IPS-NIHi7 (cell line): ENCODE results near the gene BBX.

Source experiments
- DNase-seq: peaks from one replicate; pipeline ENCODE4 v3.0.0; 2012; ENCODE audit warnings: mixed read lengths; ENCODE audit errors: extremely low spot score

BBX gene

GRCh38 chr3:107650788-107651187 is 128.0 kb downstream of the BBX start:
- no peak for DNase-seq

GRCh38 chr3:107651782-107652181 is 129.0 kb downstream of the BBX start:
- DNase-seq, result no peak

DNA sequence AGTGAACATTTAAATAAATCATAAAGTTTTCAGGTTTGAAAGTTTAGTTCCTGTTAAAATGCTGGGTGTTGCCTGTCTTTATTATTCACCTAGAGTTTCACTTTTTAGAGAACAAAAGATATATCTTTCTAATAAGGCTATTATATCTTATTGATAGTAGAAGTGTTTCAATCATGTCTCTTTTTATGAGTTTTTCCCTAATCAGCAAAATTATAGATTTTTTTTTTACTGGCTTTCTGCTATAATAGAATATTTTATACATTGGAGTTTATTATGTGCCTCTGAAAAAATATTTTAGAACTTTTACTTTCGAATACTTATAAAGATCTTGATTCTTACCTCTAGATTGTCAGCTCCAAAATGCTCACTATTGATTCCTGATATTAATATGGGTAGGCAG is 131.5 kb downstream of the BBX start:
- DNase-seq, result no peak

- no peak for DNase-seq
Measured at GRCh38 chr3:107657971-107658370, 135.2 kb downstream of the BBX start.

- no peak for DNase-seq
Measured at GRCh38 chr3:107660306-107660976, 137.7 kb downstream of the BBX start.

DNA sequence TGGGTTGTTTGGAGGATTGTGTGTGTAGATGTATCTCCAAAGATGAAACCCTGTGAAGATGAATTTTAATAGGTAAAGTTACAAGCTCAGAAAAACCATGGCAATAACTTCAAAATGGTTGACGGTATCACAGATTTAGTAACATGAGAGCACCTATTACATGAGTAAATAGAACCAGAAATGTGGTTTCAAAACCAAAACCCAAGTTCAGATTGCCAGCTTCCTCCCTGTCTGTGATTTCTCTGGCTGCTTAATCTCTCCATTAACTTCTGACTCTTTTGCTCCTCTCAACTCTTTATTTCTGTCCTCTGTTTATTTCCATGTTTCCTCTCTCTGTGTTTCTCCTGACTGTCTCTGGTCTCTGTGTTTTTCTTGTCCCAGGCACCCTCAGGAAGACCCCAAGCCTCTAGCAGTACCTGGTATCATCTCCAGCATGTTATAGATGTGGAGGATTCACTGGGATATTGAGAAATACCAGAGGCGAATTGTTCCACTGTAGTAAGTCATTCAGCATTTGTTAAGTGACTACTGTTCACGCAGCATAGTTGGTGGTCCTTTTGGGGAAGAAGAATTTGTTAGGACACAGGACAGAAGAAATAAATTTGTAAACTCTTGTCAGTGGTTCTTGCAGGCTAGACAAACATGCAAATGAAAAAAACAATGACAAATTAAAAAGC is 138.8 kb downstream of the BBX start:
- DNase-seq, result no peak

- no peak for DNase-seq
Measured at GRCh38 chr3:107662124-107662507, 139.4 kb downstream of the BBX start.

DNA sequence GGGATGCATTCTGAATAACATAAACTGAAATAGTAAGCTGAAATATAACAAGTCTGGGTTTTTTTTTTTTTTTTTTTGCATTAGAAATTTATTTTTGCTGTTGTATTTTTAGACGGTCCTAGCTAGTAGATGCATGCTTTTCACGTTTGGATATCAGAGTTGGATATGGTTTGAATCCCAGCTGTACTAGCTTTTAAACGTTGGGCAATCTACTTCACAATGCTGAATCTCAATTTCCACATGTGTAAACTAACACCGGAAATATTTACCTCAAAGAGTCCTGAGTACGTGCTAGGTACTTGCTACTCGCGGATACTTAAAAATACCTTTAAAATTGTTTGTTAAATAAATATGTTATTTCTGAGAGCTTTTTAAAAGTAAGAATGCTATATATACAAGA is 139.8 kb downstream of the BBX start:
- no peak for DNase-seq

DNA sequence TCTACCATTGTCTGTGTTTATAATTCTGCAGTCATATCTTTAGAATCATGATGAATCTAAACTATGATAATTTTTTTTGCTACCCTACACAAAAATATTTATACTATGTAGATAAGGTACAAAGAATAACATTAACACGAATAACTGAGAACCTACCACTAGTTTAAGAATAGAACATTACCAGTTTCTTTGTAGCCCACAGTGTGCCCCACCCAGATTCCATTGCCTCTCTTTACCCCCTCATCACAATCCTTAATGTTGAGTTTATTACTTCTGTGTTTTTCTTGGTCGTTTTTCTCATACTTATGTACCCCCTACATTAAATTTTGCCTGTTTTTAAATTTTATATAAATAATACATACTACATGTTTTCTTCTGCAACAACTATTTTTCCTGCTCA is 140.5 kb downstream of the BBX start:
- no peak for DNase-seq

GRCh38 chr3:107664614-107665013 is 141.9 kb downstream of the BBX start:
- no peak for DNase-seq

DNA sequence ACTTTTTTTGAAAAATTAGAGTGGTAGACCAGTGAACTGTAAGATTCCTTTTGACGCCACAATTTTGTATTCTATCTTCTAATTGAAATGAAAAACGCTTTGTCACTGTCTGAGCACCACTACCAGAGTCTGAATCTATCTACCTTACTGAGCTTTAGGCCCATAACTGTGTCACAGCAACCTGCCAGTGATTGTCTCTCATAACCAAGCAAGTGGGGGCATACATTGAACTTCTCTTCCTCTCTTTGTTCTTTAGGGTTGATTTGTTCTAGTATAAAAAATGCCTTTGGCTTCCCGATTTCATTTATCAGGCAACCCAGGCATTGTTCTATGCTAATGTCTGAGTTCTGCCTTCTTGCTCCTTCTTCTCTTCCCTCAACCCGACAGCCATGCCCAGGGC is 142.6 kb downstream of the BBX start:
- DNase-seq, result no peak

DNA sequence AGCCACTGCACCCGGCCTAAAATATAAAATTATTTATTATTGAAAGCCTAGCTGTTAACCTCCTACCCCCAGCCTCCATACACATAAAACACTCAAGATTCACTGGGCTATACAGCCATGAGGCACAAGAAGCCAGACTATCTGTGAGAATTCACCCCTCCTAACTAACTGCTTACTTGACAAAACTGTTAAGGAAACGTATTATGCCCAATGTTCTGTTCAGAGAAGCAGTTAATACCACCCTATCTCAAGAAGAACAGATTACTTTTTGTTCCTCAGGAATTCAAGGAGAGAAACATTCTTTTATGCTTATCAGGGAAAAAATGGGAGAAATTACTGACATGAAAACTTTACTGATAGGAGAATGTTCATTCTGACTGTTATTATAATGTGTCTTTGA is 144.1 kb downstream of the BBX start:
- no peak for DNase-seq

DNA sequence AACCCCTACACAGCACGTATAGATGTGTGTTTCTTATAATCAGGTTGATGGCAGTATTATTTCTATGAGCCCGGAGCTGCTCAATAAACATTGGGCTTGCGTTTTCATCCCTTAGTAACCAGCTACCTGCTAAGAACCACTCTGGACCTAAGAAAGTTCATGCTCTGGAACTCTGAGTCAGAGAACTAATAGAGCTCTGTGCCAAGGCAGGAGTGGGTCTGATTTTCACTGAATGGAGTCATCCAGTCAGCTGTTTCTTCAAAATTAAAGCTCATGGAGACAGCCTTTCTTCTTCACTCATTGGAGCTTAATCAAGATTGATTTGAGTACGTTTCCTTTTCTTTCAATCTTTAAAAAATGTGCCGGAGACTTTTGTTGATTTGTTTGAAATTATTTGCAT is 145.7 kb downstream of the BBX start:
- DNase-seq, result no peak

- DNase-seq, result no peak
Measured at GRCh38 chr3:107668963-107669362, 146.2 kb downstream of the BBX start.

GRCh38 chr3:107669669-107670068 is 146.9 kb downstream of the BBX start:
- DNase-seq, result no peak

- no peak for DNase-seq
Measured at GRCh38 chr3:107670986-107671385, 148.2 kb downstream of the BBX start.

DNA sequence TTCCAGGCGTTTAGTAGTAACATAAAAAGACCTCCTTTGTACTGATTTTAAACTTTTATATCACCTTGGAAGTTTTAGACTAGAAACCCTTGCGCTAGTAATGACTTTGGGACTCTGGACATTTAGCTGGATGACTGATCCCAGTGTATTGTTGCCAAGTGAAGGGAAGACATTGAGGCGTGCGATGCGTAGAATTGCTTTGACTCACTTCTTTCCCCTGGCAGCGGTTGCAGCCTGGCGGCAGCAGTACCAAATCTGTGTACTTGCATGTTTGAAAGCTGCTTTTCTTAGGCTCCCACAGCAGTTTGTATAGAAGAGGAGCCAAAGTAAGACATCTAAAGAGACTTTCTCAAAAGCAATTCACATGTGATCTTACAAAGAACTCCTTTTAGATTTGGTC is 151.6 kb downstream of the BBX start:
- DNase-seq, result no peak

- DNase-seq, result no peak
Measured at GRCh38 chr3:107675233-107675900, 152.6 kb downstream of the BBX start.

DNA sequence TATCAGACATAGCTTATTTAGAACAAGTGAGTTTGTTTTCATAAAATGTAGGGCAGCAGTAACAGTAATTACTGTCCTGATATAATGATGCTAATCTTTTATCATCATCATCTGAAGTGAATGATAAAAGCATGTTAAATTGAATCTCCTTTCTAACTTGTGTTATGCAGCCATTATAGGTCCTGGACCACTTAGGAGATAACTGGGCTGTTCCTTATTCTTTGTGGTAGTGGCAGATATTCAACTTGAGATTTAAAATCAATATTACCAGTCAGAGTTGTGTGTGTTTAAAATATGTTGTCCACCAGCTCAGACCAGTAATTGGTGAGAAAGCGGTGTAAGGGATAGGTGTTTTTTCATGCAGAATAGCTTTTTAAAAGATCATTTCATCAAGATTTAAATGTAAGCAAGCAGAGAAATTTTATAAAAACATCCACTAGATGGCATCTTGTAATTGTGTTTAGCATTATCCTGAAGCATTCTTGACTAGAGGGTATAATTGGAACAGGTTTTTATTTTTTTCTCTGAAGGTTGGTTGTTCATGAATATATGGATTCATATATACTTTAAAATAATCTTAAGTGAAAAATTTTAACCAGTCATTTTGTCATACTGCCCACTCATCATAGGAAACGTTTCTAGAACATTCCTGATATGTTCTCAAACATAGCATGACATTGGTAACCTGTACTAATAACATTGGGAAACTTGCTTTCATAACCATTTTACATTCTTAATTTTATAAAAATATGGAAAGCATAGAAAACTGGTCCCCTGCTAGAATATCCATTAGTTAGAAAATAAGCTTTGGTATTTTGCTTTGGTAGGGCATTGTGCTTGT is 153.9 kb downstream of the BBX start:
- DNase-seq, result no peak

DNA sequence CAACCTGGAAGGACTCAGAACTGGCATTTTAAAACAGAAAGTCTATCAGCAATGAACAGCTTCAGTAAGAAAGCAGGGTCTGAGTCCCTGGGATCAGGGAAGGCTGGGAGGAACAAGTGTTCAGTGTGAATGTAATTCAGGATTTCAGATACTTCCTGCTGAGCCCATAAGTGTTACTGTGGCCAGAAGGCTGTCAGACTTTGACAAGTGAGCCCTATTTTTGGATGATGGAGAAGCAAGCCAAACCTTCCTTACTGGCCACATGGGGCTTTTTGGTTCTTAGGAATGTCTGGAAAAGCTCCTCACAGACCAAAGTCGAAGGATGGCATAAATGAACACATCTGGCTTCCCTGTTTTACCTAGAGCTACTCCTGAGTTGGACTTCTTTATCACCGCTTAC is 157.2 kb downstream of the BBX start:
- DNase-seq, result no peak

DNA sequence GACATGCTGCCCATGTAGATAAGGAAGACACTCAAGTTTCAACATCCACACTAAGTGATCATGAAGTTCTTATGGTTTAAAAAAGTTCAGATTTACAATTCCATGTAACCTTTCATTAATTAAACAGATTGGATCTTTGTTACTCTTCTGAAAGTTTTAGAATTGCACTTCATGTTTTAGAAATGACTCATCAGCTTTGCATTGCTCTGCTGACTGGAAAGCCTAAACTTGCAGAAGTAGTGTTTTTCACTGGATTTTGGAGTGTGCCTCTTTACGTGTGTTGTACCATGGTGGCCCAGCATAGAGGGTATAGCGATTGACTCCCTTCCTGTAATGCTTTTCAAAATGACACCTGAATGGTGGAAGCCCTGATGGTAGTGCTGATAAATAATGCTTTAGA is 157.9 kb downstream of the BBX start:
- no peak for DNase-seq

DNA sequence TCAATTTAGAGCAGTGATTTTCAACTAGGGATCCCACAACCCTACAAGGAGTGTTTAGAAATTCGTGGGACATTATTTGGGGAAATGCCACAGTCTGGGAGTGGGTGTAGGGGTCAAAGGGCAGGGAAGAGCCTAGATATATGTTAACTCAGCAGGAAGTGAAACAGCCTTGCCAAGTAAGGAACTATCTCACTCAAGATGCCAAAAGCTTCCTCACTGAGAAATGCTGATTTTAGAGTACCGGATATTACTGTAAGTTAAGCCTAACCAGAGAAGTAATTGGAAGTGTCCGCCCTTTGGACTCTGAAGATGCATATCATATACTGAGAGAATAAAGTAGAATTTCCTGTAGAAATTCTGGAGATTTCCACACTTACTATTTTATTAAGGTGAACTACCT is 158.6 kb downstream of the BBX start:
- no peak for DNase-seq
